Measurements from ENCODE around the gene APBB2. TPM values are rescaled to one million over a fixed set of nuclear protein-coding genes. Genes with fewer than 3 reads are reported as not detected.
A peak's percentile ranks its signal among the peaks of the same experiment; 100 is the strongest.

APBB2 gene
- total RNA-seq, 1 experiment from 2014 or later: 49.0 TPM

DNA sequence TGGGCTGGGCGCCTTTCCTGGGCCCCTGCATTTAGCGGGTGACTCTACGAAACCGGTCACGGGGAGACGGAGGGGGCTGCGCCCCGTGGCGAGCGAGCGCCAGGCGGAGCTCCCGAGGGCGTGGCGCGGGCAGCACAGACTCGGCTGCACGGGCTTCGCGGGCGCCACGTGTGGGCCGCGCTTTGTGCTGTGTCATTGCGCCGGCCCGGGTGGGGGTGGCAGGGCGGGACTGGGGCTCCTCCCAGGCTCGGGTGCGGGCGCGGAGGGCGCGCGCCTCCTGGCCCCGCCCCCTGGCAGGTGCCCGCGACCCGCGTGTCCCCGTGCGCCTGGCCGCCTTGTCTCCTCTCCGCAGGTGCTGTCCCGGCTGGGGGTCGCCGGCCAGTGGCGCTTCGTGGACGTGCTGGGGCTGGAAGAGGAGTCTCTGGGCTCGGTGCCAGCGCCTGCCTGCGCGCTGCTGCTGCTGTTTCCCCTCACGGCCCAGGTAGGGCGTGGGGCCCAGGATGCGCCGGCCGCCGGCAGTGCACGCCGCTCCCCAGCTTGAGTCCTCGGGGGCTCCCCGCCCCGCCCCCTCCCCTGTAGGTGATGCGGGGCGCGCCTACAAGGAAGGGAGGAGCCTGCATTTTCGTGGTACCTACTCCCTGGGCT lies 43.0 kb upstream of the APBB2 start (continued):
- TF ChIP-seq RELA (CRISPR knock-in tag; IDR thresholded peaks at IDR 0.05; ENCODE audit: borderline replicate concordance) (no peak; the same call in 1 of the 2 replicates), TEAD1 (CRISPR knock-in tag; IDR thresholded peaks at IDR 0.05) (no peak), MXD4 (CRISPR knock-in tag; IDR thresholded peaks at IDR 0.05; ENCODE audit: borderline replicate concordance) (no peak), EMX1 (CRISPR knock-in tag; IDR thresholded peaks at IDR 0.05) (no peak), JUN (CRISPR knock-in tag; IDR thresholded peaks at IDR 0.05) (peak; percentile 19; the same call in 1 of the 2 replicates), ZMAT4 (CRISPR knock-in tag; IDR thresholded peaks at IDR 0.05) (no peak), ZNF219 (CRISPR knock-in tag; IDR thresholded peaks at IDR 0.05; ENCODE audit: borderline replicate concordance) (0 out of 2 replicates have a peak, but pooled peaks have one; percentile 3), TP53 (CRISPR knock-in tag; IDR thresholded peaks at IDR 0.05) (no peak)
- TF ChIP-seq, protein P1, sequence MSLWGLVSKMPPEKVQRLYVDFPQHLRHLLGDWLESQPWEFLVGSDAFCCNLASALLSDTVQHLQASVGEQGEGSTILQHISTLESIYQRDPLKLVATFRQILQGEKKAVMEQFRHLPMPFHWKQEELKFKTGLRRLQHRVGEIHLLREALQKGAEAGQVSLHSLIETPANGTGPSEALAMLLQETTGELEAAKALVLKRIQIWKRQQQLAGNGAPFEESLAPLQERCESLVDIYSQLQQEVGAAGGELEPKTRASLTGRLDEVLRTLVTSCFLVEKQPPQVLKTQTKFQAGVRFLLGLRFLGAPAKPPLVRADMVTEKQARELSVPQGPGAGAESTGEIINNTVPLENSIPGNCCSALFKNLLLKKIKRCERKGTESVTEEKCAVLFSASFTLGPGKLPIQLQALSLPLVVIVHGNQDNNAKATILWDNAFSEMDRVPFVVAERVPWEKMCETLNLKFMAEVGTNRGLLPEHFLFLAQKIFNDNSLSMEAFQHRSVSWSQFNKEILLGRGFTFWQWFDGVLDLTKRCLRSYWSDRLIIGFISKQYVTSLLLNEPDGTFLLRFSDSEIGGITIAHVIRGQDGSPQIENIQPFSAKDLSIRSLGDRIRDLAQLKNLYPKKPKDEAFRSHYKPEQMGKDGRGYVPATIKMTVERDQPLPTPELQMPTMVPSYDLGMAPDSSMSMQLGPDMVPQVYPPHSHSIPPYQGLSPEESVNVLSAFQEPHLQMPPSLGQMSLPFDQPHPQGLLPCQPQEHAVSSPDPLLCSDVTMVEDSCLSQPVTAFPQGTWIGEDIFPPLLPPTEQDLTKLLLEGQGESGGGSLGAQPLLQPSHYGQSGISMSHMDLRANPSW (CRISPR knock-in tag; conservative IDR thresholded peaks at IDR 0.05; ENCODE audit: low read depth): no peak
- TF ChIP-seq, protein P2, sequence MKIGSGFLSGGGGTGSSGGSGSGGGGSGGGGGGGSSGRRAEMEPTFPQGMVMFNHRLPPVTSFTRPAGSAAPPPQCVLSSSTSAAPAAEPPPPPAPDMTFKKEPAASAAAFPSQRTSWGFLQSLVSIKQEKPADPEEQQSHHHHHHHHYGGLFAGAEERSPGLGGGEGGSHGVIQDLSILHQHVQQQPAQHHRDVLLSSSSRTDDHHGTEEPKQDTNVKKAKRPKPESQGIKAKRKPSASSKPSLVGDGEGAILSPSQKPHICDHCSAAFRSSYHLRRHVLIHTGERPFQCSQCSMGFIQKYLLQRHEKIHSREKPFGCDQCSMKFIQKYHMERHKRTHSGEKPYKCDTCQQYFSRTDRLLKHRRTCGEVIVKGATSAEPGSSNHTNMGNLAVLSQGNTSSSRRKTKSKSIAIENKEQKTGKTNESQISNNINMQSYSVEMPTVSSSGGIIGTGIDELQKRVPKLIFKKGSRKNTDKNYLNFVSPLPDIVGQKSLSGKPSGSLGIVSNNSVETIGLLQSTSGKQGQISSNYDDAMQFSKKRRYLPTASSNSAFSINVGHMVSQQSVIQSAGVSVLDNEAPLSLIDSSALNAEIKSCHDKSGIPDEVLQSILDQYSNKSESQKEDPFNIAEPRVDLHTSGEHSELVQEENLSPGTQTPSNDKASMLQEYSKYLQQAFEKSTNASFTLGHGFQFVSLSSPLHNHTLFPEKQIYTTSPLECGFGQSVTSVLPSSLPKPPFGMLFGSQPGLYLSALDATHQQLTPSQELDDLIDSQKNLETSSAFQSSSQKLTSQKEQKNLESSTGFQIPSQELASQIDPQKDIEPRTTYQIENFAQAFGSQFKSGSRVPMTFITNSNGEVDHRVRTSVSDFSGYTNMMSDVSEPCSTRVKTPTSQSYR (CRISPR knock-in tag; IDR thresholded peaks at IDR 0.05): no peak
- TF ChIP-seq, protein P3, sequence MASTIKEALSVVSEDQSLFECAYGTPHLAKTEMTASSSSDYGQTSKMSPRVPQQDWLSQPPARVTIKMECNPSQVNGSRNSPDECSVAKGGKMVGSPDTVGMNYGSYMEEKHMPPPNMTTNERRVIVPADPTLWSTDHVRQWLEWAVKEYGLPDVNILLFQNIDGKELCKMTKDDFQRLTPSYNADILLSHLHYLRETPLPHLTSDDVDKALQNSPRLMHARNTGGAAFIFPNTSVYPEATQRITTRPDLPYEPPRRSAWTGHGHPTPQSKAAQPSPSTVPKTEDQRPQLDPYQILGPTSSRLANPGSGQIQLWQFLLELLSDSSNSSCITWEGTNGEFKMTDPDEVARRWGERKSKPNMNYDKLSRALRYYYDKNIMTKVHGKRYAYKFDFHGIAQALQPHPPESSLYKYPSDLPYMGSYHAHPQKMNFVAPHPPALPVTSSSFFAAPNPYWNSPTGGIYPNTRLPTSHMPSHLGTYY (CRISPR knock-in tag; IDR thresholded peaks at IDR 0.05): no peak

DNA sequence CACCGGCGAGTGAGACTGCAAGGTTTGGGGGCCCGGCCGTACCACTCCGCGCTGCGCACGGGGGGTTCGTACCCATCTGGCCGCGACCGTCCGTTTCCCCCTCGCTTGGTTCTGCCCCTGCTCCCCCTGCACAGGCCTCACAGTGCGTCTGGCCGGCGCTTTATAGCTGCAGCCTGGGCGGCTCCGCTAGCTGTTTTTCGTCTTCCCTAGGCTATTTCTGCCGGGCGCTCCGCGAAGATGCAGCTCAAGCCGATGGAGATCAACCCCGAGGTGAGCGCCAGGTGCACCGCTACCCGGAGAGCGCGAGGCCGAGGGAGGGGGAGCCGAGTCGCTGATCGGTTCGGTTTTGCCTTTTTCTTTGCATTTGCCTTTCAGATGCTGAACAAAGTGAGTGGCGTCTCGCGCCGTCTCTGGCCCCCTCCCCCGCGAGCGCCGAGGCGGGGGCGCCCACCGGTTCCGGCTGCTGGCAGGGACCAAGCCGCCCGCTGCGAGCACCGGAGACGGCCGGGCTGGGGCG lies 42.5 kb upstream of the APBB2 start, which contains the start of gene UCHL1:
TSS of gene UCHL1 (plus strand) at position 189 of the 517 bp plus-strand sequence. CDS start at position 238, 49 bp downstream.
- ATAC-seq: peak; percentile 93
- TF ChIP-seq RELA (CRISPR knock-in tag; IDR thresholded peaks at IDR 0.05; ENCODE audit: borderline replicate concordance) (no peak), HMGA2 (CRISPR knock-in tag; IDR thresholded peaks at IDR 0.05) (no peak), AR (CRISPR knock-in tag; IDR thresholded peaks at IDR 0.05) (no peak), ZNF232 (CRISPR knock-in tag; IDR thresholded peaks at IDR 0.05) (no peak), TEAD4 (CRISPR knock-in tag; IDR thresholded peaks at IDR 0.05) (peak; percentile 29; the same call in 1 of the 2 replicates), ZSCAN18 (CRISPR knock-in tag; IDR thresholded peaks at IDR 0.05) (no peak)
- TF ChIP-seq, protein P4, sequence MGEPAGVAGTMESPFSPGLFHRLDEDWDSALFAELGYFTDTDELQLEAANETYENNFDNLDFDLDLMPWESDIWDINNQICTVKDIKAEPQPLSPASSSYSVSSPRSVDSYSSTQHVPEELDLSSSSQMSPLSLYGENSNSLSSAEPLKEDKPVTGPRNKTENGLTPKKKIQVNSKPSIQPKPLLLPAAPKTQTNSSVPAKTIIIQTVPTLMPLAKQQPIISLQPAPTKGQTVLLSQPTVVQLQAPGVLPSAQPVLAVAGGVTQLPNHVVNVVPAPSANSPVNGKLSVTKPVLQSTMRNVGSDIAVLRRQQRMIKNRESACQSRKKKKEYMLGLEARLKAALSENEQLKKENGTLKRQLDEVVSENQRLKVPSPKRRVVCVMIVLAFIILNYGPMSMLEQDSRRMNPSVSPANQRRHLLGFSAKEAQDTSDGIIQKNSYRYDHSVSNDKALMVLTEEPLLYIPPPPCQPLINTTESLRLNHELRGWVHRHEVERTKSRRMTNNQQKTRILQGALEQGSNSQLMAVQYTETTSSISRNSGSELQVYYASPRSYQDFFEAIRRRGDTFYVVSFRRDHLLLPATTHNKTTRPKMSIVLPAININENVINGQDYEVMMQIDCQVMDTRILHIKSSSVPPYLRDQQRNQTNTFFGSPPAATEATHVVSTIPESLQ (CRISPR knock-in tag; IDR thresholded peaks at IDR 0.05): no peak

More for the DNA sequence above, 42.5 kb upstream of the APBB2 start, which contains the start of gene UCHL1:
- ChIA-PET CTCF (interaction anchor here (0.6 to 3.9 kb wide), 13 partner anchors 24 to 416 kb away, joined by 3 to 14 read pairs (median 4); no protein-coding TSS in a partner anchor), POLR2A (interaction anchor here (0.5 to 1.8 kb wide), 19 partner anchors 10 to 447 kb away, joined by 3 to 15 read pairs (median 3); partner anchors contain the start of gene APBB2)
- peaks cover 16% of the 10 kb centered on the region for H3K9me3 Mint-ChIP-seq
- peaks cover 32% of the 10 kb centered on the region for H3K4me1 Mint-ChIP-seq
- peaks cover 43% of the 10 kb centered on the region for H3K36me3 Mint-ChIP-seq
- peak; percentile 96 for DNase-seq (ENCODE audit: low spot score)
- peak within 1 kb of the TSS; percentile 94 for H3K4me3 Mint-ChIP-seq
- peak within 1 kb of the TSS; percentile 80 for H3K27ac Mint-ChIP-seq
- peaks cover 3% of the 10 kb centered on the region; the same call in 1 of the 2 replicates for H3K27me3 Mint-ChIP-seq (ENCODE audit: low read depth)
